ENCODE data around the gene GPC6.

GPC6 gene

DNA sequence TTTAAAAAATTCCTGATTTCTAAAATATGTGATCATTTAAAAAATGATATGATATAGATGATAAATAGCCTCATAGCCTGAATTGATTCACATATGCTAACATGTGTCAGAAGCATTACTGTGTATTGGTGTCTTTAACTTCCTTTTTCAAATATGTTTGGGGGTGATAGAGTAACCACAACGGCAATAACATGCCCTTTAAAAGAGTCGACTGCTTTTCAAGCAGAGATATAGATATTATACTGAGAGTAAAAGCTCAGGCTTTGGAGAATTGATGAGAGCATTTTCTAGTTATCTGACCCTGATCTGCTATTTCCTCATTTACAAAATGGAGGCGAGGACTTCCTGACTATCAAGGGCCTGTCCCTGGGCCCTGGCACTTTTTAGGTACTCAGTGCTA is 992.3 kb downstream of the GPC6 start:
- DNase-seq (ENCODE audit: low spot score in 2 of 2) (no peak), ATAC-seq (replicated peaks; ENCODE audit: extremely low read depth, poor library complexity, severe bottlenecking) (no peak)
- Mint-ChIP-seq H3K4me3 (no peak overlapping the region), H3K36me3 (ENCODE audit: insufficient read depth) (no peaks in the 10 kb centered on the region), H3K9me3 (no peaks in the 10 kb centered on the region), H3K27me3 (no peaks in the 10 kb centered on the region), H3K27ac (ENCODE audit: low read depth) (no peak overlapping the region), H3K4me1 (no peaks in the 10 kb centered on the region)

- DNase-seq (ENCODE audit: low spot score in 2 of 2) (no peak), ATAC-seq (replicated peaks; ENCODE audit: extremely low read depth, poor library complexity, severe bottlenecking) (no peak)
- no peak overlapping the region for H3K4me3 Mint-ChIP-seq
- H3K36me3 Mint-ChIP-seq (ENCODE audit: insufficient read depth), result no peaks in the 10 kb centered on the region
- no peaks in the 10 kb centered on the region for H3K9me3 Mint-ChIP-seq
- H3K4me1 Mint-ChIP-seq, result no peaks in the 10 kb centered on the region
- no peaks in the 10 kb centered on the region for H3K27me3 Mint-ChIP-seq
- no peak overlapping the region for H3K27ac Mint-ChIP-seq (ENCODE audit: low read depth)
These were observed 998.1 kb downstream of the GPC6 start for GRCh38 chr13:94224670-94225069.

DNA sequence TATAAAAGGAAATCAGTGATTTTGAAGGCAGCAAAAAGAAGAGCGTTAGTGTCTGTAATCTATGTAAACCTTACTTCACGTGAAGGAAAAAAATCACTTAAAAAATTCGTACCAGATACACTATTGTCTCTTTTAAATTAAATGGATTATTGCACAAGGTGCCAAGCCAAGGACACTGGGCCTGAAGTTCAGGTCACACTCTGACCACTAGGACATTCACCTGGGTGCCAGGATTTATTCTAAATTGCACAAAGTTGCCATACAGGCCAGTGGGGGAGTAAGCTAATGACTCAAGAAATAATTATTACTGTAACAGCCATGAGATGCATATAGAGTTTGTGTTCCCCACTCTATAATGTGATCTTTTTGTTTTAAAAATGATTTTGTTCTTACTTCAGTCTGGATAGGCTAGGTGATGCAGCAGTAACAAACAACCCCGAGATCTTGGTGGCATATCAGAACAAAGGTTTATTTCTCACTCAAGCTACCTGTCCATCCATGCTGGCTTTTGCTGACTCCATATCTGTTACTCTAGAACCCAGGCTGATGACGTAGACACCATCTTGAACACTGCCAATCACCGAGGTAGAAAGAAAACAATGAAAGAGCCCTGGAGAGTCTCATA is 1000.8 kb downstream of the GPC6 start:
- H3K9me3 Mint-ChIP-seq, result no peaks in the 10 kb centered on the region
- no peaks in the 10 kb centered on the region for H3K27me3 Mint-ChIP-seq
- no peak overlapping the region for H3K27ac Mint-ChIP-seq (ENCODE audit: low read depth)
- ATAC-seq (replicated peaks; ENCODE audit: extremely low read depth, poor library complexity, severe bottlenecking) (no peak), DNase-seq (ENCODE audit: low spot score in 2 of 2) (no peak)
- no peaks in the 10 kb centered on the region for H3K4me1 Mint-ChIP-seq
- no peak overlapping the region for H3K4me3 Mint-ChIP-seq
- H3K36me3 Mint-ChIP-seq (ENCODE audit: insufficient read depth), result no peaks in the 10 kb centered on the region

DNA sequence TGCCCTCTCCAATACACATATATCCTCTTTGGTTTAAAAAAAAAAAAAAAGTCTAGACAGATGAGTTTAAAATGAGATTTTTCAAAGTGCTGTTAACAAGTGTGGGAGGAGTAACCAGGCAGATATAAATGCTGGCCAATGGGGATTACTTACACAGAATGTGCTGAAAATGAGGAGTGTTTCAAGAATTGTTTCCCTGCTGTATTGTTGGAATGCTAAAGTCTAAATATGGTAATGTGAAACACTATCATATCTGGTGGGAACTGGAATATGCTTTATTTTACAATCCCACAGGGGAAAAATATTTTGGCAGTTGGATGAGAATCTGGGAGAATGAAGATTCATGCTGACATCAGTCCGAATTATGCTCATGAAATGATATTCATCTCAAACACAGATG is 1002.2 kb downstream of the GPC6 start:
- peaks cover 4% of the 10 kb centered on the region for H3K36me3 Mint-ChIP-seq (ENCODE audit: insufficient read depth)
- DNase-seq (ENCODE audit: low spot score in 2 of 2), result no peak
- H3K4me3 Mint-ChIP-seq, result no peak overlapping the region
- no peaks in the 10 kb centered on the region for H3K4me1 Mint-ChIP-seq
- no peak for ATAC-seq (replicated peaks; ENCODE audit: extremely low read depth, poor library complexity, severe bottlenecking)
- H3K27ac Mint-ChIP-seq (ENCODE audit: low read depth), result no peak overlapping the region
- H3K9me3 Mint-ChIP-seq, result no peaks in the 10 kb centered on the region
- H3K27me3 Mint-ChIP-seq, result no peaks in the 10 kb centered on the region

DNA sequence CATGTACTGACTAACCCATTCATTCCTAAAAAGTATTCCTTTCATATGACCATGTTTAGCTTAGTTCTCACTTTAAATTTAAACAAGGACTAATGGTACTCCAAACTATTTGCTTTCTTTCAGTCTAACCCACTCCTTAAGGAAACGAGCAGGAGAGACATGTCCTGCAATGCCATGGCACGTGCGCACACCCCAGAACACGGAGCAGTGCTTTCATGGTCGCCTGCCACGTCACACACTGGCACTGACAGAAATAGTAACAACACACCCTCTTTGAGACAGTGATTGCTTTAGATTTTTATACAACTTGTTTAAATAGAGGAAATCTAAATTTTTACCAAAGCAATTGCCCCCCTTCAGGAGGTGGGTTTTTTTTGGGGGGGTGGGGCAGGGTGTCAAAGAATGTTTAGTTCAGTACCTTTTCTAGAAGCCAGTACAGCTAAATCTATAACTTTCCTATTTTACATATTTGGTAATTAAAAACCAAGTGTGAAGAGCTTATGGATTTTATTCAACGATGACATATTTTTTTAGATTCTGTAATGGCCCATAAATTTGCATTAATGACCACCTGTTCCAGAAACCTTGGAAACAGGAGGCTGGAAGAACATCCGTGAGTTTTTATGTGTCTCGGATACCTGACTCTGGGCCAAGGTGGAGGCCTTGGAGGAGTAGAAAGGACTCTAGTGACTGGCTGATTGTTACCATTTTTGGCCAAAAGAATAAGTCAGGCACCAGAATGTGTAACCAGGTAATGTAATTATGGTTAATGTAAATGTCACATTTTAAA is 1005.7 kb downstream of the GPC6 start:
- Mint-ChIP-seq H3K27ac (ENCODE audit: low read depth) (no peak overlapping the region), H3K36me3 (ENCODE audit: insufficient read depth) (peaks cover 4% of the 10 kb centered on the region), H3K4me1 (peaks cover 13% of the 10 kb centered on the region), H3K4me3 (no peak overlapping the region), H3K9me3 (no peaks in the 10 kb centered on the region), H3K27me3 (no peaks in the 10 kb centered on the region)
- ATAC-seq (replicated peaks; ENCODE audit: extremely low read depth, poor library complexity, severe bottlenecking), result no peak
- no peak for DNase-seq (ENCODE audit: low spot score in 2 of 2)

DNA sequence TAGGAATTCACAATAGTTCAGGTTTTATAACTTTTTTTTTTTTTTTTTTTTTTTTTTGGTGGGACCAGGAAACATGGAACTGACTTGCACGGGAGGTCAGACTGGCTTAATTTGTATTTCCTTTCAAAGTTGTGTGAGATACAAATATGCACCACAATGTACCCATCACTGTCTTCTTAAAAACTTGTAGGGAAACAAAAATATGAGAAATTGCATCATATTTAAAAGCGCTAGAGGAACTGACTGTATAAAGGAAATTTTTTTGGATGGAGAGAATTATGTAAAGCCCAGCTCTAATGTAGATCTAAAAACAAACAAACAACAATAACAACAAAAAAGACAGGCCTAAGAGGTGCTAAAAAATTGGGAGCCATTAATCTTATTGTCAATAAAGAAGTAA is 1006.3 kb downstream of the GPC6 start:
- no peak for ATAC-seq (replicated peaks; ENCODE audit: extremely low read depth, poor library complexity, severe bottlenecking)
- H3K27me3 Mint-ChIP-seq, result peaks cover 6% of the 10 kb centered on the region
- peaks cover 4% of the 10 kb centered on the region for H3K36me3 Mint-ChIP-seq (ENCODE audit: insufficient read depth)
- no peak for DNase-seq (ENCODE audit: low spot score in 2 of 2)
- H3K27ac Mint-ChIP-seq (ENCODE audit: low read depth), result no peak overlapping the region
- H3K9me3 Mint-ChIP-seq, result no peaks in the 10 kb centered on the region
- H3K4me1 Mint-ChIP-seq, result peaks cover 19% of the 10 kb centered on the region
- H3K4me3 Mint-ChIP-seq, result no peak overlapping the region

DNA sequence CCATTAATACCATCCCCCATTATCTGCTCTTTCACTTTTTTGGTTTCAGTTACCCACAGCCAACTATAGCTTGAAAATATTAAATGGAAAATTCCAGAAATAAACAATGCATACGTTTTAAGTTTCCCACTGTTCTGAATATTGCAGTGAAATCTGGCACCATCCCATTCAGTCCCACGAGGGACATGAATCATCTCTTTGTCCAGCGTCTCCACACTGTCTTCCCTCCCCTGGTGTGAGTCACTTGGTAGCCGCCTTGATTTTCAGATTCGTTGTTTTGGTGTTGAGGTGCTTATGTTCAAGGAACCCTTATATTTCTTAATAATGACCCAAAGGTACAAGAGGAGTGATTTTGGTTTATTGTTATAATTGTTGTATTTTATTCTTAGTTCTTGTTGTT is 1006.8 kb downstream of the GPC6 start:
- Mint-ChIP-seq H3K27ac (ENCODE audit: low read depth) (no peak overlapping the region), H3K36me3 (ENCODE audit: insufficient read depth) (peaks cover 4% of the 10 kb centered on the region), H3K27me3 (peaks cover 10% of the 10 kb centered on the region), H3K9me3 (no peaks in the 10 kb centered on the region), H3K4me1 (peaks cover 21% of the 10 kb centered on the region), H3K4me3 (no peak overlapping the region)
- ATAC-seq (replicated peaks; ENCODE audit: extremely low read depth, poor library complexity, severe bottlenecking), result no peak
- DNase-seq (ENCODE audit: low spot score in 2 of 2), result no peak

GRCh38 chr13:94233837-94234236 is 1007.2 kb downstream of the GPC6 start:
- Mint-ChIP-seq H3K9me3 (no peaks in the 10 kb centered on the region), H3K4me1 (peaks cover 25% of the 10 kb centered on the region), H3K4me3 (no peak overlapping the region), H3K27me3 (peaks cover 15% of the 10 kb centered on the region), H3K27ac (ENCODE audit: low read depth) (no peak overlapping the region), H3K36me3 (ENCODE audit: insufficient read depth) (peaks cover 4% of the 10 kb centered on the region)
- no peak for ATAC-seq (replicated peaks; ENCODE audit: extremely low read depth, poor library complexity, severe bottlenecking)
- DNase-seq (ENCODE audit: low spot score in 2 of 2), result no peak

DNA sequence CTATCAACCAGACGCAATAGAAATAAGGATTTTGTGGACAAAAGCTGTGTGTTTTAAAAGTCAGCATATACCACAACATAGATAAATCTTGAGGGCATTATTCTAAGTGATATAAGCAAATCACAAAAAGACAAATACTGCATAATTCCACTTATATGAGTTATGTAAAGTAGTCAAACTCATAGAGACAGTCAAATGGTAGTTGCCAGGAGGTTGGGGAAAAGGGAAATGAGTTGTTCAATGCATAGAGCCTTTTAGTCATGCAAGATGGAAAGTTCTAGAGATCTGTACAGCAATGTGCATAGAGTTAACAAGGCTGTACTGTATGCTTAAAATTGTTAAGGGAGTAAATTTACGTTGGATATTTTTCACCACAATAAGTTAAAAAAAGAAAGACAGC is 1008.1 kb downstream of the GPC6 start:
- Mint-ChIP-seq H3K27me3 (peaks cover 16% of the 10 kb centered on the region), H3K4me3 (no peak overlapping the region), H3K9me3 (no peaks in the 10 kb centered on the region), H3K4me1 (peaks cover 31% of the 10 kb centered on the region), H3K27ac (ENCODE audit: low read depth) (no peak overlapping the region), H3K36me3 (ENCODE audit: insufficient read depth) (peaks cover 4% of the 10 kb centered on the region)
- ATAC-seq (replicated peaks; ENCODE audit: extremely low read depth, poor library complexity, severe bottlenecking) (no peak), DNase-seq (ENCODE audit: low spot score in 2 of 2) (no peak)

DNA sequence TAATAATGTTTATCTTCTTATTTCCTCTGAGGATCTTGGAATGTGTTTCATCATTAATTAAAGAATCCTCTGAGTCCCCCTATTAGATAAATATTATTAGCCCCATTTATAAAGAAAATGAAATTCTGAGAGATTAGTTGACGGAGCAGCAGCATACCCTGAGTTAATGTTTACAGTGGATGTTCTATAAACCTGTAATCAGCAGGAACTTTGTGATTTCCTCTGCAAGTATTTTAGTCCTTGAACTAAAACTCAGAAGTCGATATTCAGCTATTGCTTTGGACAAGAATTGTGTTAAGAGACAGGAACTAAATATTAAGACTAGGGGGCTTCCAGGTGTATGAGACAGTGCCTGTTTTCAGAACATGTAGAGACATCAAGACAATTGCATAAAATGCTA is 1009.5 kb downstream of the GPC6 start:
- H3K36me3 Mint-ChIP-seq (ENCODE audit: insufficient read depth), result peaks cover 4% of the 10 kb centered on the region
- H3K27ac Mint-ChIP-seq (ENCODE audit: low read depth), result no peak overlapping the region
- H3K4me1 Mint-ChIP-seq, result peaks cover 31% of the 10 kb centered on the region
- H3K9me3 Mint-ChIP-seq, result no peaks in the 10 kb centered on the region
- no peak overlapping the region for H3K4me3 Mint-ChIP-seq
- peaks cover 16% of the 10 kb centered on the region for H3K27me3 Mint-ChIP-seq
- ATAC-seq (replicated peaks; ENCODE audit: extremely low read depth, poor library complexity, severe bottlenecking) (no peak), DNase-seq (ENCODE audit: low spot score in 2 of 2) (no peak)

DNA sequence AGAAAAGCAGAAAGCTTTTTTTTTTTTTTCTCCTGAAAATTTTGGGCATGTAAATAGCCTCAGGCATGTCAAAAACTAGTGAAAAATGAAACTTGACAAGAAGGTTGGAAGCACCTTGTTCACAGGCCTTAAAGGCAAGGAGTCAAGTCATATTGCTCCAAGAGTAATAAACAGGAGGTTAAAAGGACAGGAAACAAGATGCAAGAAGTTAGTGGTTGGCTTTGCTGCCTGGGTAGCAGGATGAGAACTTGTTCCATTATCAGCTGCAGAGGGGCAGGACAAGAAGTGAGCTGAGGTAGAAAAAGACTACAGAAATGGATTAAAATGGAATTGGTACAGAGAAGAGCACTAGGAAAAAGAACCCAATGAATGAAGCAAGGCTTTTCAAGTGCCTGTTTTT is 1010.3 kb downstream of the GPC6 start:
- Mint-ChIP-seq H3K27ac (ENCODE audit: low read depth) (no peak overlapping the region), H3K4me3 (no peak overlapping the region), H3K4me1 (peaks cover 31% of the 10 kb centered on the region), H3K9me3 (no peaks in the 10 kb centered on the region), H3K36me3 (ENCODE audit: insufficient read depth) (peaks cover 4% of the 10 kb centered on the region), H3K27me3 (peaks cover 16% of the 10 kb centered on the region)
- ATAC-seq (replicated peaks; ENCODE audit: extremely low read depth, poor library complexity, severe bottlenecking) (no peak), DNase-seq (ENCODE audit: low spot score in 2 of 2) (no peak)

DNA sequence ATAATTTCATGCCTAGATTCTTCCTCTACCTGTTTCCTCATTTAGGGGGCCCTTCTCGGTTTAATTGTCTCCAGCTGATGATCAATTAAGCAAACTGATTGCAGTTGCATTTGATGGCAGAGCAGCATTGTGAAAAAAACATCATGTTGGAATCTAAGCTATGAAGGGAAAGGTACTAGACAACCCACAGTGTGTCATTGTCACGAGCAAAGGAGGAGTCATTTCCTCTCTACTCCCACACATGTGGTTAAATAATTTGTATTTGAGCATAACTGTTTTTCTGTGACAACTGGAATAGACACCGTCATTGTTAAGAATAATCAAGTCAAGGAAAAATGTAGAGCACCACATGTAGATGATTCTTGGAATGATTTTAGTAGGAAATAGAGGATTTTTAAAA is 1012.5 kb downstream of the GPC6 start:
- Mint-ChIP-seq H3K4me1 (peaks cover 31% of the 10 kb centered on the region), H3K4me3 (no peak overlapping the region), H3K36me3 (ENCODE audit: insufficient read depth) (no peaks in the 10 kb centered on the region), H3K9me3 (no peaks in the 10 kb centered on the region), H3K27ac (ENCODE audit: low read depth) (no peak overlapping the region), H3K27me3 (peaks cover 16% of the 10 kb centered on the region)
- no peak for ATAC-seq (replicated peaks; ENCODE audit: extremely low read depth, poor library complexity, severe bottlenecking)
- DNase-seq (ENCODE audit: low spot score in 2 of 2), result no peak

GRCh38 chr13:94242554-94242953 is 1015.9 kb downstream of the GPC6 start:
- Mint-ChIP-seq H3K27ac (ENCODE audit: low read depth) (no peak overlapping the region), H3K36me3 (ENCODE audit: insufficient read depth) (no peaks in the 10 kb centered on the region), H3K9me3 (no peaks in the 10 kb centered on the region), H3K4me3 (no peak overlapping the region), H3K4me1 (peaks cover 16% of the 10 kb centered on the region), H3K27me3 (peaks cover 28% of the 10 kb centered on the region)
- ATAC-seq (replicated peaks; ENCODE audit: extremely low read depth, poor library complexity, severe bottlenecking), result no peak
- no peak for DNase-seq (ENCODE audit: low spot score in 2 of 2)

Measured in central memory CD8-positive, alpha-beta T cell (primary cell).